Pancreas (tissue), 10 donors: ENCODE data around the gene ISG15. TPM values are rescaled to one million over a fixed set of nuclear protein-coding genes. Genes with fewer than 3 reads are reported as not detected.

Experiments used
- ATAC-seq, 4 donors: fragments of 200-7000 bp; cut with Tn5 transposase; one replicate each; pipeline versions ENCODE4 v1.8.0 to v1.9.1; 2020; ENCODE audit warnings: mild to moderate bottlenecking in 4 of 4, moderate library complexity in 4 of 4
- DNase-seq, 6 donors: peaks; one replicate each; pipeline ENCODE4 v3.0.0-alpha.2; 2020
- FAIRE-seq: peaks from 2 replicates; lab custom pipeline; 2012; peaks lifted over from hg19 to GRCh38; lab: Jason Lieb, UNC
- H3K27ac ChIP-seq, 4 donors: fragments of 200-600 bp; sonication (generic); 1 replicate in 3 of 4; 2 replicates in 1 of 4; pipeline versions ENCODE4 v1.5.0 to v1.8.0; 2020
- H3K27me3 ChIP-seq, 4 donors: fragments of 200-600 bp; one replicate each; pipeline ENCODE4 v1.8.0; 2021
- H3K36me3 ChIP-seq, 3 donors: fragments of 200-600 bp; sonication (generic) in 1 of 3; one replicate each; pipeline versions ENCODE4 v1.5.0 to v1.8.0; 2020 to 2021
- H3K4me1 ChIP-seq, 3 donors: fragments of 200-600 bp; one replicate each; pipeline ENCODE4 v1.8.0; 2021
- H3K4me3 ChIP-seq, 4 donors: fragments of 200-600 bp; sonication (generic) in 2 of 4; one replicate each; pipeline versions ENCODE4 v1.5.0 to v1.8.0; 2020 to 2021
- H3K9me3 ChIP-seq, 4 donors: fragments of 200-600 bp; one replicate each; pipeline ENCODE4 v1.8.0; 2021
- WGBS, 2 donors: extraction: QIAGEN DNeasy Blood & Tissue Kit; methylation state at CpG; one replicate each; pipeline ENCODE4 v1.1.7; 2013; 5-methylcytosine and 5-hydroxymethylcytosine counted together
- intact Hi-C, 3 donors: fragments of 100-400 bp; cut with DNase I; formaldehyde crosslinking; loops; one replicate each; pipeline versions ENCODE4 v1.11.1 to v1.14.2; 2022
- polyA plus RNA-seq, 2 donors: library from polyadenylated mRNA; stranded (reverse); fragments of 200-250 nt; gene quantifications; one replicate each; pipeline ENCODE4 v1.2.3, GENCODE V29; 2013
- total RNA-seq, 6 donors: library from RNA; stranded (reverse); fragmentation: NEBNext Ultra II Directional in 4 of 6; extraction: Animal tissue kit (Norgen Biotek cat#: 25700) in 4 of 6; gene quantifications; one replicate each; pipeline versions ENCODE4 v1.2.1 to v1.2.4, GENCODE V29; 2021 to 2023
- TF ChIP-seq, protein P1 (sequence below), 4 donors: fragments of 200-600 bp; sonication (generic) in 3 of 4; IDR thresholded peaks; one replicate each; pipeline versions ENCODE4 v1.5.0 to v1.8.0; 2021; ENCODE audit warnings: antibody characterized with exemption in 4 of 4
- donor health status: healthy with polysubstance abuse.
- donor health status: DM: no; HTN: no; CAD: no; lungs with moderate emphysema.
- donor health status: DM: no; HTN: no; CAD: no.
- donor health status: control.
- donor health status: control.
- donor health status: Bipolar disorder and iron deficiency.
- donor health status: DM: yes; HTN: yes; CAD: no.
- donor health status: DM: no; HTN: no; CAD: no.
- donor health status: DM: no; HTN: no; CAD: no.
- donor health status: DM: yes; HTN: yes; CAD: no.

Gene ISG15
- total and polyA plus RNA-seq, 8 donors, result 4.3 to 45.0 (median 9.2) TPM

DNA sequence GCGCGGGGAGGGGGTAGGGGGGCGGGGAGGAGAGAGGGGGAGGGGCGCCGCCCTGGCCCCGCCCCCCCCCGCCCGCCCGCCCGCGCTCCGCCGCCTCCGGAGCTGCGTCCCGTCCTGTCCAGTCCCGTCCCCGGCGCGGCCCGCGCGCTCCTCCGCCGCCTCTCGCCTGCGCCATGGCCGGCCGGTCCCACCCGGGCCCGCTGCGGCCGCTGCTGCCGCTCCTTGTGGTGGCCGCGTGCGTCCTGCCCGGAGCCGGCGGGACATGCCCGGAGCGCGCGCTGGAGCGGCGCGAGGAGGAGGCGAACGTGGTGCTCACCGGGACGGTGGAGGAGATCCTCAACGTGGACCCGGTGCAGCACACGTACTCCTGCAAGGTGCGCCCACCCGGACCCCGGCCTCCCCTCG, 6.7 kb downstream of the ISG15 start, which contains the start of gene AGRN:
AGRN (plus strand) TSS at position 121 of the 405 bp plus-strand sequence; CDS start at position 174, 53 bp downstream.
- TF ChIP-seq, protein P1, sequence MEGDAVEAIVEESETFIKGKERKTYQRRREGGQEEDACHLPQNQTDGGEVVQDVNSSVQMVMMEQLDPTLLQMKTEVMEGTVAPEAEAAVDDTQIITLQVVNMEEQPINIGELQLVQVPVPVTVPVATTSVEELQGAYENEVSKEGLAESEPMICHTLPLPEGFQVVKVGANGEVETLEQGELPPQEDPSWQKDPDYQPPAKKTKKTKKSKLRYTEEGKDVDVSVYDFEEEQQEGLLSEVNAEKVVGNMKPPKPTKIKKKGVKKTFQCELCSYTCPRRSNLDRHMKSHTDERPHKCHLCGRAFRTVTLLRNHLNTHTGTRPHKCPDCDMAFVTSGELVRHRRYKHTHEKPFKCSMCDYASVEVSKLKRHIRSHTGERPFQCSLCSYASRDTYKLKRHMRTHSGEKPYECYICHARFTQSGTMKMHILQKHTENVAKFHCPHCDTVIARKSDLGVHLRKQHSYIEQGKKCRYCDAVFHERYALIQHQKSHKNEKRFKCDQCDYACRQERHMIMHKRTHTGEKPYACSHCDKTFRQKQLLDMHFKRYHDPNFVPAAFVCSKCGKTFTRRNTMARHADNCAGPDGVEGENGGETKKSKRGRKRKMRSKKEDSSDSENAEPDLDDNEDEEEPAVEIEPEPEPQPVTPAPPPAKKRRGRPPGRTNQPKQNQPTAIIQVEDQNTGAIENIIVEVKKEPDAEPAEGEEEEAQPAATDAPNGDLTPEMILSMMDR (IDR thresholded peaks at IDR 0.05), result no peak
- no peaks in the 10 kb centered on the region for H3K36me3 ChIP-seq
- H3K9me3 ChIP-seq, result no peaks in the 10 kb centered on the region
- H3K4me1 ChIP-seq, result peaks cover 0 to 8% (median 6%) of the 10 kb centered on the region in 3 donors
- ATAC-seq (peak; percentile 13 to 48 (median 35)), DNase-seq (peak in 3 of 6 donors; percentile 70 to 83 (median 82)), FAIRE-seq (no peak)
- no peaks in the 10 kb centered on the region for H3K27me3 ChIP-seq
- H3K4me3 ChIP-seq, result peak within 1 kb of the TSS; percentile 40 to 80 (median 73)
- peak within 1 kb of the TSS; percentile 73 to 86 (median 76) for H3K27ac ChIP-seq
- WGBS, 2 donors, result 0 to 1% methylated on average over 9 to 54 of the region's 58 CpGs
- intact Hi-C loops, result no loop called here

DNA sequence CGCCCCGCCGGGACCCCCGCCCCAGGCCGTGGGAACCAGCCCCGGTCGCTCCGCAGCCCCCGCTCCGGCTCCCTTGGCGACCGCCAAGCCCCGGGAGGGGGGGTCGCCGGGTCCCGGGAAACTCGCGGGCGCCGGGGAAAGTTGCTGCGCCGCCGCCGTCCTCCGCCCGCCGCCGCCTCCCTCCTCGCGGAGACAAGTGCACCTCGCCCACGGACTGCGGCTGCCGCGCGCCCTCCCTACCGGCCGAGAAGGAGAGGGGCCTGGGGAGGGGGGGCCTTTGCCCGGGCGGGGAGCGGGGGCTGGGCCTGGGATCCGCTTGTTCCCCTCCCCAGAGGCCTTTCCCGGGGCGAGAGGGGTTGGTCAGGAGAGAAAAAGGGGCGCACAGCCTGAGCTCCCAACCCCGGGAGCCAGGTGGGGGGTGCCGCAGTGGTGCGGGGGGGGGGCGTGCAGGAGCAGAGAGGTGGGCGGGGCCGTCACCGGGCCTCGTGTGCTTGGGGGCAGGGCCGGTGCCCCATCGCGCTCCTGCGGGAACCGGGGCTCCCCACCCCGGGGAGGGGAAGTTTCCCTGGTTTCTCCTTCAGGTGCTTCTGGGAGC, 7.2 kb downstream of the ISG15 start:
- Histone ChIP-seq H3K27me3 (no peaks in the 10 kb centered on the region), H3K9me3 (no peaks in the 10 kb centered on the region), H3K36me3 (no peaks in the 10 kb centered on the region), H3K27ac (peak overlapping the region; percentile 60 to 86 (median 70)), H3K4me3 (peak overlapping the region; percentile 40 to 80 (median 73)), H3K4me1 (peaks cover 0 to 8% (median 6%) of the 10 kb centered on the region in 3 donors)
- 0 to 2% methylated on average over 20 to 52 of the region's 59 CpGs for whole genome bisulfite sequencing, 2 donors
- ATAC-seq (peak in 1 of 4 donors; percentile 2), FAIRE-seq (no peak), DNase-seq (peak in 1 of 6 donors; percentile 64)
- TF ChIP-seq, protein P1 (IDR thresholded peaks at IDR 0.05), result no peak
- intact Hi-C loops, result no loop called here

DNA sequence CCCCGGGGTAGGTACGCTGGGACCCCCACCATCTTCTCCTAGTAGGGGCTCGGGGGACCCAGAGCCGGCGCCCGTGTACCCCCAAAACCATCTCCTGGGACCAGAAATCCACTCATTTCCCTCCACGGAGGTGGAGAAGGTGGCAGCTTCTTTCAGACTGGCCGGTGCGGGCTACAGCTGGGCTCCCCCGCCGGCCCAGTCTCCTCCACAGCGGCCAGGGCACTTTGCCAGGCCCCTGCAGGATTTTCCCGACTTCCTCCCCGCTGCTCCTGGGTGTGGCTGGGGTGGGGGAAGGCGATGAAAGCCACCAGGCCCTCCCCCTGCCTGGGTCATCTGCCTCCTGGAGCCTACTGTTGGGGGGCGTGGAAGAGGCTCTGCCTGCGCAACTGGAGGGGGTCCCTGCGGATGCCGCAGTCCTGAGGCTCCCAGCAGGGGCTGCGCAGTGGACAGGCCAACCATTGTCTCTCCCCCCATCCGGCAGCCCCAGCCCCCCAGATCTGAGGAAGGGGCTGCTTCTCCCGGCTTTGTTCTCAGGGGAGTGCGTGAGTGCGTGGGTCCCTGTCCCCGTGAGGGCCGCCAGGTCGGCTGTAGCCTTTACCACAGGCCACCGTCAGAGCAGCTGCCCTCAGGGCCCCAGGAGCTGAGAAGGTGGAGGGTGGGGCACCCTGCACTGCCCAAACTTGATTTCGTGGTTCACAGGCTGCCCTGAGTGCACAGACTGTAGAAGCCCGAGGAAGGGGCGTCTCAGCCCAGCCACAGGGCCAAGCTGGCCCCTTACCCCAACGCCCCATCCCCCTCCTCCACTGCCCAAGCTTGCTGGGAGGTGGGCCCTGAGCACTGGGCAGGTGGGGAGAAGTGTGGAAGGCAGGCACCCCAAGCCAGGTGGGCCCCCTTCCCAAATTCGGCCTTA, 8.0 kb downstream of the ISG15 start:
- Histone ChIP-seq H3K36me3 (no peaks in the 10 kb centered on the region), H3K9me3 (no peaks in the 10 kb centered on the region), H3K27ac (peak overlapping the region; percentile 60 to 86 (median 70)), H3K4me1 (peaks cover 0 to 8% (median 6%) of the 10 kb centered on the region in 3 donors), H3K4me3 (peak overlapping the region; percentile 40 to 80 (median 73)), H3K27me3 (no peaks in the 10 kb centered on the region)
- intact Hi-C loops, result no loop called here
- ATAC-seq (peak in 3 of 4 donors; percentile 16 to 42 (median 28)), DNase-seq (peak in 5 of 6 donors; percentile 61 to 85 (median 70)), FAIRE-seq (no peak)
- TF ChIP-seq, protein P1 (IDR thresholded peaks at IDR 0.05), result no peak
- 34 to 44% methylated on average over 31 to 33 of the region's 33 CpGs for WGBS, 2 donors

DNA sequence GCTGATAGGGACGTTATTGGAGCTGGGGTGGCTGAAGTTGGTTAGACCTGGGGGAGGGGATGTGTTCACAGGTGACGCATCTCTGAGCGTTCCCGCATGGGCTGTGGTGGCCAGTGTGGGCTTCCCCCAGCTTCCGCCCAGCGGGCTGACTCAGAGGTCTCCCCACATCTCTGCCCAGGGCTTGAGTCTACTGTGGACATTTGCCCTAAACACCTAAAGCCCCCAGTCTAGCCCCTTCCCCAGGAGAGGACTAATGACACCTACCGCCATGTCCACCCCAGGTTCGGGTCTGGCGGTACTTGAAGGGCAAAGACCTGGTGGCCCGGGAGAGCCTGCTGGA, 8.6 kb downstream of the ISG15 start:
- intact Hi-C loops, result no loop called here
- TF ChIP-seq, protein P1 (IDR thresholded peaks at IDR 0.05), result no peak
- Histone ChIP-seq H3K4me3 (peak overlapping the region in 1 of 4 donors; percentile 79), H3K9me3 (no peaks in the 10 kb centered on the region), H3K36me3 (no peaks in the 10 kb centered on the region), H3K4me1 (peaks cover 0 to 8% (median 6%) of the 10 kb centered on the region in 3 donors), H3K27me3 (no peaks in the 10 kb centered on the region), H3K27ac (no peak overlapping the region)
- 81 to 83% methylated on average over 10 of the region's 10 CpGs for WGBS, 2 donors
- FAIRE-seq, result no peak
- DNase-seq, result peak in 1 of 6 donors; percentile 55
- ATAC-seq, result no peak
